Fibroblast of peridontal ligament (primary cell): ENCODE results near the gene PDGFD.

Experiments
- DNase-seq: peaks from one replicate; pipeline ENCODE4 v3.0.0-alpha.2; 2010; ENCODE audit errors: extremely low read depth

Gene PDGFD

DNA sequence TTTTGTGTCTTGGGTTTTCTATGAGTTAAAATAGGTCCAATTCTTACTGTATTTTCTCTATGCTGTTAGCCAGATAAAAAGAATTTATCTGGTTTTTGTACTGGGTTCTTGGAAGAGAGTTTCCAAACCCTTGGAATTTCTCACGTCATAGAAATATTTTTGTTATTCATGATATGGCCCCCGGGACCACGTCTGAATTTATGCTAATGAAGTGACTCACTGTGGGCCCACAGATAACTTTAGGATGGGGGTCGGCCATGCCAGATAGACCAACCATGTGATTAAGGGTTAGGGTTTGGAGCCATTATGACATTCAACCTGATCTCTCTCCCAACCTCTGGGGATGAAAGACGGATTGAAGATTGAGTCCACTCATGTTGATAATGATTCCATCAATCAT, 163.1 kb downstream of the PDGFD start:
- peak; percentile 89 for DNase-seq

GRCh38 chr11:103998826-103999508, 165.0 kb downstream of the PDGFD start:
- DNase-seq: no peak

GRCh38 chr11:103997082-103997481, 166.9 kb downstream of the PDGFD start:
- DNase-seq: no peak

- peak; percentile 73 for DNase-seq
Observed at GRCh38 chr11:103995896-103996295, 168.1 kb downstream of the PDGFD start.

GRCh38 chr11:103994518-103994917, 169.4 kb downstream of the PDGFD start:
- no peak for DNase-seq

- peak; percentile 55 for DNase-seq
Observed at GRCh38 chr11:103994094-103994493, 169.9 kb downstream of the PDGFD start.

DNA sequence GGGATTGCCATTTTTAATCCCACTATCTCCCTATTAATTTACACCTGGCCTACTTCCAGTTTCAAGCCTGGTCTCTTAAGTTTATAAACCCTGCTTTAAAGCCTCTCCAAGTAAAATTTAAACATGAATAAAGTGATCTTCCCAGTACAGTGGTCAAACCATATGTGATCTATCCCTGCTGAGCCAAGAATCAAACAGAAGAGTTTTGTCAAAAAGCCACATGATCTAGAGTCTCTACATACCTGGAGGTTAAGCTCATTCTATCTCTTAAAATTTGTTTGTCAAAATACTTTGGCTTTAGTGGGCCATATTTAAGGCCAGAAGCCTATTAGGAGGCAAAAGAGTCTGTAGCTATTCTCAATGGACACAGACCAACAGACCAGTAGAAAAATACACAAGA, 170.4 kb downstream of the PDGFD start:
- peak; percentile 63 for DNase-seq

GRCh38 chr11:103988595-103988969, 175.4 kb downstream of the PDGFD start:
- DNase-seq: peak; percentile 48

GRCh38 chr11:103987629-103988594, 176.0 kb downstream of the PDGFD start:
- DNase-seq: peak; percentile 60

GRCh38 chr11:103985041-103985440, 178.9 kb downstream of the PDGFD start:
- DNase-seq: no peak

- no peak for DNase-seq
Observed at GRCh38 chr11:103980108-103980507, 183.8 kb downstream of the PDGFD start.

- peak; percentile 25 for DNase-seq
Observed at GRCh38 chr11:103978616-103979595, 185.0 kb downstream of the PDGFD start.

GRCh38 chr11:103972013-103972412, 191.9 kb downstream of the PDGFD start:
- DNase-seq: no peak

GRCh38 chr11:103970701-103971249, 193.2 kb downstream of the PDGFD start:
- DNase-seq: no peak

GRCh38 chr11:103968685-103969084, 195.3 kb downstream of the PDGFD start:
- DNase-seq: no peak

DNA sequence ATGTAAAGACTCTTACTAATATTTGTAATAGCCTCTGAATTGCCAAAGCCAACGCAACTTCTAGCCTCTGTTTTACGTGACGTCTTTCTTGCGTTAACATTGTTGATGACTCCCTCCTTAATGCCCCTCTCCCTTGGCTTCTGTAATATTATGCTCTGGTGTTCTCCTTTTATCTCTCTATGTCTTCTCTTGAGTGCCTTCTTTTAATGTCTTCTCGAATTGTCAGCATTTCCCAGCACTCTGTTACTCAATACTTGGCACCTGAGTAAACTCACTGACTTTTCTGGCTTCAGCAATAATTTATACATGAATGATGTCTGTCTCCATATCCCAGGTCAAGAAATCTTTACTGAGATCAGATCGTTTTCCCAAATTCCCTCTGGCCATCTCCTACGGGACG, 196.0 kb downstream of the PDGFD start:
- DNase-seq: no peak

DNA sequence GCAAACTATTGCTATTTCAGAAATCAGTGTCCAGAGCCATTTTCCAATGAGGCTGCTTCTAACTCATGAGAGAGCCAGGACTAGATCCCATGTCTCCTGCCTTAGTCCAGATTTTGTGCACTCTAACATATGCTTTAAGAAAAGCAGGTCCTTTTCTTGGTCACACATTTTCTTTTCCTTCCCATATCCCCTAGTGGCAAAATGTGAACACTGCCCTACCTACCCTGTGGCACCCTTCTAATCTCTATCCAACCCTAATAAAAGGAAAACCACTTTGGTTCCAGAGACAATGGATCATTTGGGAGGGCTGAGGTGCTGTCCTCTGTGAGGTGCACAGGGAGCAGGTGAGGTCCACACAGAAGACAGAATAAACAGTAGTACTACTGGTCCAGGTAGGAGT, 199.6 kb downstream of the PDGFD start:
- no peak for DNase-seq

DNA sequence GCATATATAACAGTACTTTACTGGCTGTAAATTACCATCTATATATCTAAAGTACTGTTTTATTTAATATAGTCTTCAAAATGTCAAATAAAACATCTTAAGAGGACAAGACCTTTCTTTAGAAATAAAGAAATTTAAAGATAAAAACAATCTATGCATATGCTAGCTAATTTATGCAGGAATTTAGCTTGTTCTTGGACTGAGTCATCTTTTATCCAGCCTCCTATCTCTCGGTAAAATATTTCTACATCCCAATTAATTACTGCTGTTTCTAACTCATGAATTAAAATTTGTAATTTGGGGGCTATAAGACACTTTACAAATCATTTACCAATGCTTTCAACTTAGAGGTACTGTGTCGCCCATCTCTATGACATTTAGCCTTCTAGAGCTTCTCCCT, 200.3 kb downstream of the PDGFD start:
- no peak for DNase-seq

DNA sequence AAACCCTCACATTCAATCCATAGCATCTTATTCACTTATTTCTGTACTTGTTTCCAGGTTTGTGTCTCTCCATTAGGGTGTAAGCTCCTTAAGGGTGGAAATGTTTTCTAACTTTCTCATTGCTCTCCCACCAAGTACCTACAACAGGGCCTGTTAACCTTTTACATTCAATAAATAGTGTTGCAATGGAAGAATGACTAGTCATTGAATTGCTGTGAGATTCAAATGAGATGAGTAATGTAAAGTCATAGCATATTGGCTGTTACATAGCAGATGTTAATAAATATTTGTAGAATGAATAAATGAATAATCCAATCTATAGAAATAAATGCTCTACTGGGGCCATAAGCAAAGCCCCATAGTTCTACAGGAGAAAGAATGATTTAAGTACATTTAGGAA, 202.9 kb downstream of the PDGFD start:
- no peak for DNase-seq

DNA sequence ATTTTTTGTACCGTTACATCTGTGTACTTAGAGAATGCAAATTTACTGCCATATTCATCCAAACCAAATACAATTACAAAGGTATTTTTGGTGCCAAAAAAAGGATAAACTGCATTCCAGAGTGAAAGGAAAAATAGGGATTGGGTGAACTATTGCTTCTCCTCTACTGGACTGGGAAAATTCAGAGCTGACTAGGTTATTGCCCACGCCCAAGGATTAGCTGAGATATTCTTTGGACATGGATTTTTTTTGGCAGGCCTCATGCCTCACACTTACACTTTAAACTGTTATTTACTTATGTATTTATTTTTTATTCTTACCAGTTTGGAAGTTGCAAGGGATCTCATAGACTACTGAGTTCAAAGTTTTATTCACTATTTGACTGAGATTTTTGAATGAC, 203.8 kb downstream of the PDGFD start:
- DNase-seq: no peak

DNA sequence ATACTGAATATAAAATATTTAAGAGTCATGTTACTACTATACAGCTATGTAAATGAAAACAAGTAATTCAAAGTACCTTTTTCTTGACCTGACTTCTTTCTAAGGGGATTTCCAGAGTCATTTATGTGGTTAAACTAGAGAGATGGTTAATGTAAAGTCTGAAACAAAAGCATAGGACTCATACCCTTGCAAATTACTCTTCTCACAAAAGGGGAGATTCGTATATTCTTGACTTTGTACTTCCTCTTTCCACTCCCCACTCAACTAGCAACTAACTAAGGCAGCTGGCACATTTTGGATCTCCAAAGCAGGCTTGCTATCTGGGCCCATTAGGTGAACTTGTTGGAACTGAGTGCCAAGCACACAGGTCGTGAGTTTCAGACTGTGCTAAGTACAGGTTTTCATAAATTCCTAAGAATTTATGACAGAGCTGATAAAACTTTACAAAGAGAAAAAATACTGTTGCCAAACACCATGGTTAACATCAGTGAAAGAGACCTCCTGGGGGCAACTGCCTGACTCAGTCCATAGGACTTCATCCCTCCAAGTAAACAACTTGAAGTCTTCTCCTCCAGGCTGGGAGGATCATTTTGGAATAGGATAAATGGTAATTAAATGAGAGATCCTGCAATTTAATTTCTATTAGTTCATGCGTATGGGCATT, 204.5 kb downstream of the PDGFD start:
- DNase-seq: peak; percentile 40
